ENCODE data around the gene PYGO1.
A peak's percentile ranks its signal among the peaks of the same experiment; 100 is the strongest.

Gene PYGO1

GRCh38 chr15:55564347-55565145 lies 23.6 kb downstream of the PYGO1 start:
- peak in 1 of 4 experiments; percentile 5 for DNase-seq

GRCh38 chr15:55562601-55563000 lies 25.5 kb downstream of the PYGO1 start:
- no peak for DNase-seq

DNA sequence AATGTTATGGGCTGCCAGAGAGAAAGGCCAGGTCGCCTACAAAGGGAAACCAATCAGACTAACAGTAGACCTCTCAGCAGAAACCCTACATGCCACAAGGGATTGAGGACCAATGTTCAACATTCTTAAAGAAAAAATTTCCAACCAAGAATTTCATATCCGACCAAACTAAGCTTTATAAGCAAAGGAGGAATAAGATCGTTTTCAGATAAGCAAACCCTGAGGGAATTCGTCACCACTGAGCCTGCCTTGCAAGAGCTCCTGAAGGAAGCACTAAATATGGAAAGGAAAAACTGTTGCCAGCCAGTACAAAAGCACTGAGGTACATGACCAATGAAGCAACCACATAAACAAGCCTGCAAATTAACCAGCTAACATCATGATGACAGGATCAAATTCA lies 33.1 kb downstream of the PYGO1 start:
- no peak for DNase-seq

- DNase-seq: peak in 3 of 4 experiments; percentile 2 to 20 (median 7)
Measured at GRCh38 chr15:55552926-55553325, 35.2 kb downstream of the PYGO1 start.

DNA sequence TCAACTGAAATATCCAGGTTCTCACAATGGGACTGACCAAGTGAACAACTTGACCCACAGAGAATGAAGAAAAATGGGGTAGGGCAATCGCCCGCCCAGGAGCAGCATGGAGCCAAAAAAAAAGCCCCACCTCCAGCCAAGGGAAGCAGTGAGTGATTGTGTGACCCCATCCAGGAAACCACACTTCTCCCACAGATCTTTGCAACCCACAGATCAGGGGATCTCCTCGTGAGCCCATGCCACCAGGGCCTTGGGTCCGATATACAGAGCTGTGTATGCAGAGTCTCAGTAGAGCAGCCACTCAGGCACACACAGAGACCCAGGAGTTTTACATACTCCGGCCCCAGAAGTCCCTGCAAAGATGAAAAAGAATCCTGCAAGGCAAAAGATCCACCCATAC lies 35.7 kb downstream of the PYGO1 start:
- peak; percentile 39 to 77 (median 59) for DNase-seq

DNA sequence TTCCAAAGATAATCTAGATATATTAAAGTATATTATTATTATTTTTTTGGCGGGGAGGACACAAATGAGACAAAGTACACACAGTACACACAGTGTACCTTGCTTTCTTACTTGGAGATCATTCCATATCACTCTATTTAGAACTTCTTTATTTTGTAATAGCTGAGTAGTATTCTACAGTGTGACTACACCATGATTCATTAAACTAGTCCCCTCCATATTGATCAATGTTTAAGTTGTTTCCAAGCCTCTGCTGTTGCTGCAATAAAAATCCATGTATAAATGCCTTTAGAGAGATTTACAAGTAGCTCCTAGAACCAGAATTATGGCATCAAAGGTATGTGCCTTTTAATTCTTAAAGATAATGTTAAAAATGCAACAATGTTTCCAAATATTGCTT lies 38.8 kb downstream of the PYGO1 start:
- no peak for DNase-seq

DNA sequence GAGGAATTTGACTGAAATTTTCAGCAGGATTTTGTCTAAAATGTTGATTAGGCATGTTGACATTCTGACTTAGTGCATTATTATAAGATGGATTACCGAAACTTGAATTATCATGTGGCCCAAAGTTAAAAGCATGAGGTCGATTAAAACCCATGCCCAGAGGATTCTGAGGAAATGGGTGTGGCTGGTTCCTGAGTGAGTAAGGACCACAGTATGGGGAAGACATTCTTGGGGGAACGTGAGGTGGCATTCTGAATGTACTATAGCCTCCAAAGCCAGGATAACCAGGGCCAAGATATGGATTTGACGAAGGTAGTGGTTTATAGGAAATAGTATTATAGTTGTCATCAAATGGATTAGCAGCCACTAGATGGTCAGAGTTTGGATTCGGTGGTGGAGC lies 41.4 kb downstream of the PYGO1 start:
- DNase-seq: no peak

DNA sequence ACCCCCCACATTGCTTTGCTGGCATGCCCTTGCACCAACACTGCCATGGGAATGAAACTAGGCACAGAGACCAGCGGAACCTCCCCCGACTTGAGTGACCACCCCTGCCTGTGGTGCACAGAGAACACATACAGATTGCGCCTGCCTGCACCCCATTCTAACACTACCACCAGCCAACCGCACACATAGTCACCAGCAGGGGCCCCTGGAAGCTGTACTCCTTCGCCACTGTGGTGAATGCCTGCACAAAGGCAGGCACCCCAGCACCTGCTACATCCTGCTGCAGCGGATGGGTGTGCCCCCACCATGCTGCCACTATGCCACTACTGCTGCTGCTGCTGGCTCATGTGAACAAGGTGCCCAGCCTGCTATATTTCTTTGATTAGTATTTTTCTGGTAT lies 52.7 kb downstream of the PYGO1 start:
- no peak for DNase-seq

GRCh38 chr15:55532944-55533343 lies 55.2 kb downstream of the PYGO1 start:
- no peak for DNase-seq

- DNase-seq: no peak
Measured at GRCh38 chr15:55530861-55531313, 57.3 kb downstream of the PYGO1 start.

DNA sequence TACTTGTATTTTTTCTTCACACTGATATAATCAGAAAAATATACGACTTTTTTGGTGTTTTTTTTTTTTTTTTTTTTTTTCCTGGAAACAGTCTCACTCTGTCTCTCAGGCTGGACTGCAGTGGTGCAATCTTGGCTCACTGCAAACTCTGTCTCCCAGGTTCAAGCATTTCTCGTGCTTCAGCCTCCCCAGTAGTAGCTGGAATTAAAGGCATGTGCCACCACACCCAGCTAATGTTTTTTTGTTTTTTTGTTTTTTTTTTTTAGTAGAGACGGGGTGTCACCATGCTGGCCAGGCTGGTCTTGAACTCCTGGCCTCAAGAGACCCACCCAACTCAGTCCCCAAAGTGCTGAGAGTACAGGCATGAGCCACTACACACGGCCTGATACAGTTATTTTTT lies 59.3 kb downstream of the PYGO1 start:
- no peak for DNase-seq

- DNase-seq: no peak
Measured at GRCh38 chr15:55527150-55527549, 61.0 kb downstream of the PYGO1 start.

DNA sequence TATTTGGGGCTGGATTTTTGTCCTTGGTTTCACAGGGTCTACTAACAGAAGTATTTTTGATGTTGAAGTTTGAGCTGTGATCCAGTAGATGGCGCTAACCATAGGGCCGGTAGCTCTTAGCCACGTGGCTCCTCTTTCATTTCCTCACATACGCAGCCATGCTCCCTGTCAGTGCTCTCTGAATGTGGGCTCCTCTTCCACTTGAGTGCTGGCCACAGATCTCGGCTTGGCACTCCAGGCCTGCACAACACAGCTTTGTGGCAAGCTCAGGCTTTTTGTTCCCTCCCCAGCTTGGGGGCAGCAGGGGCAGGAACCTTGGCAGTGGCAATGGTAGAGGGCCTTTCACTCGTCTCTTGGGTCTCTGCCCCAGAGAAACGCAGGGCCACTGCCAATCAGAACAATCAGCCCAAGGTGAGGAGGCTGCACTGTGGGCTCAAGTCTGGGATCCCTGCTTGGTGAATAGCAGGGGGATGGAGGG lies 61.5 kb downstream of the PYGO1 start:
- DNase-seq: peak; percentile 42 to 82 (median 74)

DNA sequence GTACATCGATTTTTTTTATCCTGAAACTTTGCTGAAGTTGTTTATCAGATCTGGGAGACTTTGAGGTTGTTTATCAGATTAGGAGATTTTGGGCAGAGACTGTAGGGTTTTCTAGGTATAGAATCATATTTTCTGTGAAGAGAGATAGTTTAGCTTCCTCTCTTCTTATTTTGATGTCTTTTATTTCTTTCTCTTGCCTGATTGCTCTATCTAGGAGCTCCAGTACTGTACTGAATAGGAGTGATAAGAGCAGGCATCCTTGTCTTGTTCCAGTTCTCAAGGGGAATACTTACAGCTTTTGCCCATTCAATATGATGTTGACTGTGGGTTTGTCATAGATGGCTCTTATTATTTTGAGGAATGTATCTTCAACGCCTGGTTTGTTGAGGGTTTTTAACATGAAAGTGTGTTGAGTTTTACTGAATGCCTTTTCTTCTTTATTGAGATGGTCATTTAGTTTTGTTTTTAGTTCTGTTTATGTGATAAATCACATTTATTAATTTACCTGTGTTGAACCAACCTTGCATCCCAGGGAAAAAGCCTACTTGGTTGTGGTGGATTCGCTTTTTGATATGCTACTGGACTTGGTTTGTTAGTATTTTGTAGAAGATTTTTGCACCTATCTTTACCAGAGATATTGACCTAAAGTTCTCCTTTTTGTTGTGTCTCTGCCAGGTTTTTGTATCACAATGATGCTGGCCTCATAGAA lies 65.2 kb downstream of the PYGO1 start:
- DNase-seq: no peak

DNA sequence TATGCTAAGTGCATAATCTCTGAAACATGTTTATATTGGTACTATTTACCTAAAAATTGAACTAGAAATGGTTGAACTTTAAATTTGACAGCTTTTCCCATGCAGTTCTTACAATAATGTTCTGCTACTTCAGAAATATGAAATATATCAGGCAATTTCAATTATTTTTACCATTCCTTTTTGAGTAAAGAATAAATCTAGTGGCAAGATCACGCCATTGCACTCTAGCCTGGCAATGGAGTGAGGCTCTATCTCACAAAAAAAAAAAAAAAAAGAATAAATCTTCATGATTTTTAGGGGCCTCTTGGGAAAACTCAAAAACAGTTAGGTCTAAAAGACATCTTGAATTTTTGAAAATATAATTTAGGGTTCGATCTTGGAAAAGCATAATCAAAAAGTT lies 69.5 kb downstream of the PYGO1 start:
- DNase-seq: no peak

- DNase-seq: no peak
Measured at GRCh38 chr15:55518009-55518408, 70.1 kb downstream of the PYGO1 start.

DNA sequence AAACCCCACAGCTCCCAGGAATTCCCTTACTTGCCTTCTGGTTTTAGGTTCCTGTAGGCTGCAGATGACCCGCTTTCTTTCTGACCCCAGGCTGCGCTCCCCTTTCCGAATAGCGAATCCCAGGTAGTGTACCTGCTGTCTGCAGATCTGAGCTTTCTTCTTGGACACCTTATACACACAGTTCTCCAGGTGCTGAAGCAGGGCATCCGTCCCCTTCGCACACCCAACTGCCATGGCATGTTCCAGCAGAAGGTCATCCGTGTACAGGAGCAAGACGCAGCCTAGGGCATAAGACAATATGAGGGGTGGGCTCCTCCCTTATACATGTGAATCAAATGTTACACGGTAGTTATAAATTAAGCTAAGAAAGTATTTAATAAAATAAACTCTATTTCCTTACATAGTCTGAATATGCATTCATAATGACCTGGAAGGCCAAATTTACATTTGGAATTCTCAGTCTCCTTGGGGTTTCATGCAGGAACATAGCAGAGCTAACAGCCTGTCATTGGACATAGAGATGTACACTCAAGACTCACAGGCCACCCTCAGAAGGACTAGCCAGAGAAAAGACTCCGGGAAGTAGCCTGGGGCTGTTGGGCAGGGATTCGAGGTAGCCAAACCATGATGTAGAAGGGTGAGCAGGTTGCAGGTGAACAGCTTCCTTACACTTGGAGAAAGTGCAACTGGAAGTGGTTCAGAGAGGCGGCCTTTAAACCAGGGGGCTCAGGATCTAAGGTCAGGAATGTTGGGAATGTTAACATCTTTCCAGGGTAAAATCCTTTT lies 72.0 kb downstream of the PYGO1 start:
- no peak for DNase-seq

DNA sequence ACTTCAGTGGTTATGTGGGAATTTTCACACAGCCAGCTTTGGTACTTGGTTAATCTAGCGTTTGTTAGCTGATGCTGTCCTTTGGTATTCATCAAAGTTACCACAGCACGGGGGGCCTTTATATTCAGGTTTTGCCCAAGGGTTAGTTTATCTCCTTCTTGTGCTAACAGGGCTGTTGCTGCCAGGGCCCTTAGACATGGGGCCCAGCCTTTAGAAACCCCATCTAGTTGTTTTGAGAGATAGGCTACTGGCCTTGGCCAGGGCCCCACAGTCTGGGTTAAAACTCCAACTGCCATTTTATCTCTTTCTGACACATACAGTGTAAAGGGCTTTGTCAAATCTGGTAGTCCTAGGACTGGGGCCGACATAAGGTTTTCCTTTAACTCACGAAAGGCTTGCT lies 72.7 kb downstream of the PYGO1 start:
- DNase-seq: no peak

GRCh38 chr15:55514414-55514850 lies 73.7 kb downstream of the PYGO1 start:
- no peak for DNase-seq

- DNase-seq: peak; percentile 26 to 46 (median 34)
Measured at GRCh38 chr15:55513621-55514413, 74.3 kb downstream of the PYGO1 start.

- DNase-seq: no peak
Measured at GRCh38 chr15:55513152-55513551, 75.0 kb downstream of the PYGO1 start.

DNA sequence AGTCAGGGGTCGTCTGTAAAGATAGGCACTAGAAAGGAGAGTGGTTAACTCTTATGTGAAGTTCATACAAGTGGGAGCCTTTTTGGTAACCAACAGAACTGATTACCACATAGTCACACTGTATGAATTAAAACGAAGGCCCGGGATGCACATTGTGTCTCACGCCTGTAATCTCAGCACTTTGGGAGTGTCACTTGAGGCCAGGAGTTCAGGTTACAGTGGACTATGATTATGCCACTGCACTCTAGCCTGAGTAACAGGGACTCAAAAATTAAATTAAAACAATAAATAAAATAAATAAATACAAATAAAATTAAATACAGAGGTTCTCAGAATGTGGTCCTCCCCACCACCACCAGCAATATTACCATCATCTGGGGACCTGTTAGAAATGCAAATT lies 80.6 kb downstream of the PYGO1 start:
- no peak for DNase-seq

All from suppressor macrophage (primary cell).